ENCODE results near the gene NDUFB8.

Gene NDUFB8

DNA sequence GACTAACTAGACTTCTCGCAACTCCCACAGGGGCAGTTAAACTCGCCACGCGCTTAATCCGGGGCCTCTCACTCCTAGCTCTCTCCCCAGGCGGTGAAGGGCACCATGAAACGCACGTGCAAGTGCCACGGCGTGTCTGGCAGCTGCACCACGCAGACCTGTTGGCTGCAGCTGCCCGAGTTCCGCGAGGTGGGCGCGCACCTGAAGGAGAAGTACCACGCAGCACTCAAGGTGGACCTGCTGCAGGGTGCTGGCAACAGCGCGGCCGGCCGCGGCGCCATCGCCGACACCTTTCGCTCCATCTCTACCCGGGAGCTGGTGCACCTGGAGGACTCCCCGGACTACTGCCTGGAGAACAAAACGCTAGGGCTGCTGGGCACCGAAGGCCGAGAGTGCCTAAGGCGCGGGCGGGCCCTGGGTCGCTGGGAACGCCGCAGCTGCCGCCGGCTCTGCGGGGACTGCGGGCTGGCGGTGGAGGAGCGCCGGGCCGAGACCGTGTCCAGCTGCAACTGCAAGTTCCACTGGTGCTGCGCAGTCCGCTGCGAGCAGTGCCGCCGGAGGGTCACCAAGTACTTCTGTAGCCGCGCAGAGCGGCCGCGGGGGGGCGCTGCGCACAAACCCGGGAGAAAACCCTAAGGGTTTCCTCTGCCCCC is 47.4 kb downstream of the NDUFB8 start:
- Histone ChIP-seq H3K27me3 (ENCODE audit: control insufficient read depth, low read length) (peaks cover 37% of the 10 kb centered on the region), H3K79me2 (ENCODE audit: control insufficient read depth, low read length) (no peaks in the 10 kb centered on the region), H3K4me3 (ENCODE audit: low read length) (peak overlapping the region; percentile 70), H3K9me2 (replicated peaks; ENCODE audit: control insufficient read depth, low read length) (no peaks in the 10 kb centered on the region), H3K36me3 (ENCODE audit: control insufficient read depth, low read length) (peaks cover 5% of the 10 kb centered on the region), H3K27ac (ENCODE audit: low read depth, low read length) (no peak overlapping the region), H3F3A (ENCODE audit: control insufficient read depth, insufficient read depth) (no peaks in the 10 kb centered on the region), H3K4me2 (ENCODE audit: low read length) (peak overlapping the region; percentile 90), H3K9me3 (ENCODE audit: control insufficient read depth, insufficient read depth, low read length) (no peaks in the 10 kb centered on the region), H4K20me1 (ENCODE audit: control insufficient read depth, insufficient read depth, low read depth, low read length) (no peaks in the 10 kb centered on the region), H3K4me1 (ENCODE audit: control insufficient read depth, low read length) (peaks cover 12% of the 10 kb centered on the region)
- TF ChIP-seq, protein P1, sequence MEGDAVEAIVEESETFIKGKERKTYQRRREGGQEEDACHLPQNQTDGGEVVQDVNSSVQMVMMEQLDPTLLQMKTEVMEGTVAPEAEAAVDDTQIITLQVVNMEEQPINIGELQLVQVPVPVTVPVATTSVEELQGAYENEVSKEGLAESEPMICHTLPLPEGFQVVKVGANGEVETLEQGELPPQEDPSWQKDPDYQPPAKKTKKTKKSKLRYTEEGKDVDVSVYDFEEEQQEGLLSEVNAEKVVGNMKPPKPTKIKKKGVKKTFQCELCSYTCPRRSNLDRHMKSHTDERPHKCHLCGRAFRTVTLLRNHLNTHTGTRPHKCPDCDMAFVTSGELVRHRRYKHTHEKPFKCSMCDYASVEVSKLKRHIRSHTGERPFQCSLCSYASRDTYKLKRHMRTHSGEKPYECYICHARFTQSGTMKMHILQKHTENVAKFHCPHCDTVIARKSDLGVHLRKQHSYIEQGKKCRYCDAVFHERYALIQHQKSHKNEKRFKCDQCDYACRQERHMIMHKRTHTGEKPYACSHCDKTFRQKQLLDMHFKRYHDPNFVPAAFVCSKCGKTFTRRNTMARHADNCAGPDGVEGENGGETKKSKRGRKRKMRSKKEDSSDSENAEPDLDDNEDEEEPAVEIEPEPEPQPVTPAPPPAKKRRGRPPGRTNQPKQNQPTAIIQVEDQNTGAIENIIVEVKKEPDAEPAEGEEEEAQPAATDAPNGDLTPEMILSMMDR (IDR thresholded peaks at IDR 0.05; ENCODE audit: low read depth, low read length, poor library complexity, severe bottlenecking), result peak; percentile 98
- TF ChIP-seq EZH2phosphoT487 (IDR thresholded peaks at IDR 0.05; ENCODE audit: borderline replicate concordance, low read length), result no peak

DNA sequence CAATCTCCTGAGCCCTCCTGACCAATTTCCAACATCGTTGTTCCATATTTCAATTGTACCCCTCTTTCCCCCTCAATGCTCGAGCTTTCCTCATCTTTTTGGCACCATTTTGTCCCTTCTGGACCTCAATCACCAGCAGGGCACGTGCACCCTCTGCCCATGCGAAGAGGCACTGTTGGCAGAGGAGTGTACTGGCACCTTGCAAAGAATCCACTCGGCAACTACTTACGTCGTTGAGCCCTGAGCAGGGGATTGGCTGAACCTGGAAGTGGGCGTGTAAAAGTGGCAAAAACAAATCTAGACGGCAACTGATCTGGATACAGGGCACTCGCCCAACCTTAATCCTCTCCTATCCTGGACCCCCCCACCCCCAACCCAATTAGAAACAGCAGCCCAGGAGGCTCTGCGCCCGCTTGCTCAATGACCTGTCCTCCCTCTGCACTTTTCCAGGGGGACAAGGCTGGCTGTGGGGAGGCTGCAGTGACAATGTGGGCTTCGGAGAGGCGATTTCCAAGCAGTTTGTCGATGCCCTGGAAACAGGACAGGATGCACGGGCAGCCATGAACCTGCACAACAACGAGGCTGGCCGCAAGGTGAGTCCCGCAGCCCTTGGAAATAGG is 48.1 kb downstream of the NDUFB8 start:
- peaks cover 12% of the 10 kb centered on the region for H3K4me1 ChIP-seq (ENCODE audit: control insufficient read depth, low read length)
- no peak for TF ChIP-seq EZH2phosphoT487 (IDR thresholded peaks at IDR 0.05; ENCODE audit: borderline replicate concordance, low read length)
- TF ChIP-seq, protein P1 (IDR thresholded peaks at IDR 0.05; ENCODE audit: low read depth, low read length, poor library complexity, severe bottlenecking), result no peak
- no peaks in the 10 kb centered on the region for H3K9me3 ChIP-seq (ENCODE audit: control insufficient read depth, insufficient read depth, low read length)
- H3F3A ChIP-seq (ENCODE audit: control insufficient read depth, insufficient read depth), result no peaks in the 10 kb centered on the region
- H3K27ac ChIP-seq (ENCODE audit: low read depth, low read length), result no peak overlapping the region
- H3K4me2 ChIP-seq (ENCODE audit: low read length), result peak overlapping the region; percentile 90
- no peaks in the 10 kb centered on the region for H3K9me2 ChIP-seq (replicated peaks; ENCODE audit: control insufficient read depth, low read length)
- no peaks in the 10 kb centered on the region for H3K36me3 ChIP-seq (ENCODE audit: control insufficient read depth, low read length)
- peaks cover 37% of the 10 kb centered on the region for H3K27me3 ChIP-seq (ENCODE audit: control insufficient read depth, low read length)
- no peaks in the 10 kb centered on the region for H3K79me2 ChIP-seq (ENCODE audit: control insufficient read depth, low read length)
- peak overlapping the region; percentile 70 for H3K4me3 ChIP-seq (ENCODE audit: low read length)
- H4K20me1 ChIP-seq (ENCODE audit: control insufficient read depth, insufficient read depth, low read depth, low read length), result no peaks in the 10 kb centered on the region

DNA sequence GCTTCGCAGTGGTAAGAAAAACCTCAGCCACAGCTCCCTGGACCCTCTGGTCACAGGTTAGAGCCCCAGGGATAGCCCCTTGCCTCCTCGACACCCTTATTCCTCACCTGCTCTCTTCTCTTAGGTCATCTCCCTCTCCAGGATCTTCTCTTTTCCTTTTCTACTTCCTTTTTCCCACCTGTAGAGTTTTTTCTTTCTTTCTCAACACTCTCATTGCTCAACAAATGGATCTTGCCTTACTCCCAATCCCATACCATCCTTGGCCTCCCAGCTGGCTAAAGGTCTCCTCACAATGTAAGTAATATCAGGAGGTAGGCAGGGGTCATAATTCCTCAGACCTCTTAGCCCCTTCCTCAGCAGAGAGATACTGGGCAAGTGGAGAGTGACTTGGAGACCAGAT is 49.7 kb downstream of the NDUFB8 start:
- H3K9me2 ChIP-seq (replicated peaks; ENCODE audit: control insufficient read depth, low read length), result no peaks in the 10 kb centered on the region
- H3K27ac ChIP-seq (ENCODE audit: low read depth, low read length), result no peak overlapping the region
- H3K9me3 ChIP-seq (ENCODE audit: control insufficient read depth, insufficient read depth, low read length), result no peaks in the 10 kb centered on the region
- no peaks in the 10 kb centered on the region for H3K36me3 ChIP-seq (ENCODE audit: control insufficient read depth, low read length)
- no peaks in the 10 kb centered on the region for H4K20me1 ChIP-seq (ENCODE audit: control insufficient read depth, insufficient read depth, low read depth, low read length)
- H3F3A ChIP-seq (ENCODE audit: control insufficient read depth, insufficient read depth), result no peaks in the 10 kb centered on the region
- no peaks in the 10 kb centered on the region for H3K79me2 ChIP-seq (ENCODE audit: control insufficient read depth, low read length)
- H3K27me3 ChIP-seq (ENCODE audit: control insufficient read depth, low read length), result peaks cover 37% of the 10 kb centered on the region
- H3K4me1 ChIP-seq (ENCODE audit: control insufficient read depth, low read length), result peaks cover 12% of the 10 kb centered on the region
- TF ChIP-seq, protein P1 (IDR thresholded peaks at IDR 0.05; ENCODE audit: low read depth, low read length, poor library complexity, severe bottlenecking), result no peak
- no peak for TF ChIP-seq EZH2phosphoT487 (IDR thresholded peaks at IDR 0.05; ENCODE audit: borderline replicate concordance, low read length)
- no peak overlapping the region for H3K4me3 ChIP-seq (ENCODE audit: low read length)
- no peak overlapping the region for H3K4me2 ChIP-seq (ENCODE audit: low read length)

Data from DOHH2 (cell line).